ENCODE measurements around the gene CNOT2.
"Not testable (repeated sequence)": the region's sequence is repeated elsewhere in the genome, so short reads cannot be mapped to it uniquely, and the experiment has no call there.

The CNOT2 gene

GRCh38 chr12:70288817-70289216, 45.6 kb downstream of the CNOT2 start:
- no peak overlapping the region for H3K4me3 ChIP-seq (ENCODE audit: low read length)
- no peak for DNase-seq (ENCODE audit: low read depth)
- no peak for TF ChIP-seq CTCF (conservative IDR thresholded peaks at IDR 0.05; ENCODE audit: low read length)

GRCh38 chr12:70290116-70290515, 46.9 kb downstream of the CNOT2 start:
- no peak for TF ChIP-seq CTCF (conservative IDR thresholded peaks at IDR 0.05; ENCODE audit: low read length)
- no peak overlapping the region for H3K4me3 ChIP-seq (ENCODE audit: low read length)
- DNase-seq (ENCODE audit: low read depth) = peak; percentile 19

- DNase-seq (ENCODE audit: low read depth) = no peak
- TF ChIP-seq CTCF (conservative IDR thresholded peaks at IDR 0.05; ENCODE audit: low read length) = no peak
Observed at GRCh38 chr12:70292017-70292776, 49.0 kb downstream of the CNOT2 start.

GRCh38 chr12:70304684-70305555, 61.7 kb downstream of the CNOT2 start:
- not testable (repeated sequence) for DNase-seq (ENCODE audit: low read depth); H3K4me3 ChIP-seq (ENCODE audit: low read length)

More at GRCh38 chr12:70292017-70292776, 49.0 kb downstream of the CNOT2 start:
- no peak overlapping the region for H3K4me3 ChIP-seq (ENCODE audit: low read length)

GRCh38 chr12:70305794-70306193, 62.6 kb downstream of the CNOT2 start:
- no peak overlapping the region for H3K4me3 ChIP-seq (ENCODE audit: low read length)
- no peak for TF ChIP-seq CTCF (conservative IDR thresholded peaks at IDR 0.05; ENCODE audit: low read length)
- no peak for DNase-seq (ENCODE audit: low read depth)

- DNase-seq (ENCODE audit: low read depth) = no peak
- H3K4me3 ChIP-seq (ENCODE audit: low read length) = no peak overlapping the region
- TF ChIP-seq CTCF (conservative IDR thresholded peaks at IDR 0.05; ENCODE audit: low read length) = no peak
Observed at GRCh38 chr12:70306676-70307075, 63.4 kb downstream of the CNOT2 start.

GRCh38 chr12:70307868-70308267, 64.6 kb downstream of the CNOT2 start:
- TF ChIP-seq CTCF (conservative IDR thresholded peaks at IDR 0.05; ENCODE audit: low read length) = no peak

More at GRCh38 chr12:70307868-70308267, 64.6 kb downstream of the CNOT2 start:
- DNase-seq (ENCODE audit: low read depth) = no peak
- no peak overlapping the region for H3K4me3 ChIP-seq (ENCODE audit: low read length)

Data from AG10803 (cell line).